ENCODE data around the gene BCAP29.
A peak's percentile ranks its signal among the peaks of the same experiment; 100 is the strongest.
"Not testable (repeated sequence)": the region's sequence is repeated elsewhere in the genome, so short reads cannot be mapped to it uniquely, and the experiment has no call there.

Gene BCAP29

DNA sequence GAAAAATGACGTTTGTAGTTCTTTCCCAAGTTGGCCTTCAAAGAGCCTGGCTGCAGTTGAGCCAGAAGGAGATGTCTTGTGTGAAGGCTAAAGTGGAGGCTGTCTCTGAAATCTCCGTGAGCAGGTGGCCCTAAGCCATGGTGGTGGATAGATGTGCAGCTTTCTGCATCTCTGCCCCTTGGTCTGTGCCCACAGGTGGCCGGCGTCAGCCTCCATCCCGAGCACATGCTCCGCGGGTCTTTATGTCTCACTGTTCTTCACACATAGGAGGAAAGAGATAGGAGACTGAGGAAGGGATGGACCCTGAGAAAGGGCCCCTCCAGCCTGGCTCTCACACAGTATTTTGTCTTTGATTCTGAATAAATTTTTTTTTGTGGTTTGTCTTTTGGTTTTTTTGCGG is 50.3 kb downstream of the BCAP29 start:
- no peak for DNase-seq (ENCODE audit: low read depth)
- H3K4me3 ChIP-seq (ENCODE audit: low read depth, low read length) = no peak overlapping the region
- TF ChIP-seq POLR2A (IDR thresholded peaks at IDR 0.05; ENCODE audit: extremely low read depth, insufficient read length) = no peak
- TF ChIP-seq, protein P1, sequence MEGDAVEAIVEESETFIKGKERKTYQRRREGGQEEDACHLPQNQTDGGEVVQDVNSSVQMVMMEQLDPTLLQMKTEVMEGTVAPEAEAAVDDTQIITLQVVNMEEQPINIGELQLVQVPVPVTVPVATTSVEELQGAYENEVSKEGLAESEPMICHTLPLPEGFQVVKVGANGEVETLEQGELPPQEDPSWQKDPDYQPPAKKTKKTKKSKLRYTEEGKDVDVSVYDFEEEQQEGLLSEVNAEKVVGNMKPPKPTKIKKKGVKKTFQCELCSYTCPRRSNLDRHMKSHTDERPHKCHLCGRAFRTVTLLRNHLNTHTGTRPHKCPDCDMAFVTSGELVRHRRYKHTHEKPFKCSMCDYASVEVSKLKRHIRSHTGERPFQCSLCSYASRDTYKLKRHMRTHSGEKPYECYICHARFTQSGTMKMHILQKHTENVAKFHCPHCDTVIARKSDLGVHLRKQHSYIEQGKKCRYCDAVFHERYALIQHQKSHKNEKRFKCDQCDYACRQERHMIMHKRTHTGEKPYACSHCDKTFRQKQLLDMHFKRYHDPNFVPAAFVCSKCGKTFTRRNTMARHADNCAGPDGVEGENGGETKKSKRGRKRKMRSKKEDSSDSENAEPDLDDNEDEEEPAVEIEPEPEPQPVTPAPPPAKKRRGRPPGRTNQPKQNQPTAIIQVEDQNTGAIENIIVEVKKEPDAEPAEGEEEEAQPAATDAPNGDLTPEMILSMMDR (IDR thresholded peaks at IDR 0.05; ENCODE audit: low read depth, low read length) = no peak
- TF ChIP-seq, protein P2, sequence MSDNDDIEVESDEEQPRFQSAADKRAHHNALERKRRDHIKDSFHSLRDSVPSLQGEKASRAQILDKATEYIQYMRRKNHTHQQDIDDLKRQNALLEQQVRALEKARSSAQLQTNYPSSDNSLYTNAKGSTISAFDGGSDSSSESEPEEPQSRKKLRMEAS (IDR thresholded peaks at IDR 0.05; ENCODE audit: low read depth, low read length) = no peak
- no peak for TF ChIP-seq MYC (IDR thresholded peaks at IDR 0.05; ENCODE audit: low read depth, low read length)

DNA sequence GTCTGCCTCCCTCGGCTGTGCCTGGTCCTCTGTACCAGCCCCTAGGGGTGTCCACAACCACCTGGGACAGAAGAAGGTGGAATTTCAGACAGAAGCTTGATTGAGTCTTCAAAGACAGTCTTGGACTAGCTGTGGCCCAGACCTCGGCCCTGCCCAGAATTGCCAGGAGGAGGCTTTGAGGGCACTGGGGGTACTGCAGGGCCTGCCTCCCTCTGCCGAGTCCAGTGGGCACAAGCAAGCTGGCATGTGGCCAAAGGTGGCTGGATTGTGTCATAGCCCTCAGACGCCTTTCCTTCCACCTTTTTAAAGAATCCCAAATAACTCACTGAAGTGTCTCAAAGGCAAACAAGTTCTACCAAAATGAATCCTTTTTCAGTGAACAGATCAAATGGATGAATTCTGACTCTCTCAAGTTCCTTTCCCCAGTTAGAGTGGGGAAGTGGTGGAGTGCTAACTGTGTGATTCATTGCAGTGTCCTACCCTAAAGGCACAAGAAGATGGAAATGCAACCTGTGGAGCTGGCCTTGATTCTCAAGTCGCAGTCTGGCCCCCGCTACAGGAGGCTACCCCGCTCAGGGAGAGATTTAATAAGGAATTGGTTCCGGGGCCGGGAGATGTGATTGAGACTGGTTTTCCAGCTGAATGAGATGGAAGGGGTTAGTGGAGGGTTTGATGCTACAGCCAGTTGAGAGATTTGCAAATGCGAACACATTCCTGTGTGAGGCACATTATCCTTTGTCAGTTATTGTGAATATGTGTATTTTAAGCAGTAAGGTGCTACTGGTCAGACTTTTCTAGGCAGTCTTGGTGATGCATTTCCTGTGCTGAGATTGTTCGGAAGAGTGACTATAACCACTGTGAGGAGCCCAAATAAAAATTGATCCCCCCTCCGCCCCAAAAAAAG is 51.8 kb downstream of the BCAP29 start:
- H3K4me3 ChIP-seq (ENCODE audit: low read depth, low read length) = no peak overlapping the region
- no peak for DNase-seq (ENCODE audit: low read depth)
- no peak for TF ChIP-seq POLR2A (IDR thresholded peaks at IDR 0.05; ENCODE audit: extremely low read depth, insufficient read length)
- TF ChIP-seq, protein P2 (IDR thresholded peaks at IDR 0.05; ENCODE audit: low read depth, low read length) = no peak
- TF ChIP-seq, protein P1 (IDR thresholded peaks at IDR 0.05; ENCODE audit: low read depth, low read length) = no peak
- no peak for TF ChIP-seq MYC (IDR thresholded peaks at IDR 0.05; ENCODE audit: low read depth, low read length)

DNA sequence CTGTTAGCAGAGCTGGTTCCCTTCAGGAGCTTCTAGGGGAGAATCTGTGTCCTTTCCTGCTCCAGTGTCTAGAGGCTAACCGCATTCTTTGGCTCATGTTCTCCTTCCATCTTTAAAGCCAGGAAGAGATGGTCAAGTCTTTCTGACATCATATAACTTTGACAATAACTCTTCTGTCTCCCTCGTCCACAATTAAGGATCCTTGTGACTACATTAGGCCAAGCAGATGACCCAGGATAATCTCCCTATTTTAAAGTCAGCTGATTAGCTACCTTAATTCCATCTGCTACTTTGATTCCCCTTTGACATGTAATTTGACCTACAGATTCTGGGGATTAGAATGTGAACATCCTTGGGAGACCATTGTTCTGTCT is 52.4 kb downstream of the BCAP29 start:
- no peak for DNase-seq (ENCODE audit: low read depth)
- no peak overlapping the region for H3K4me3 ChIP-seq (ENCODE audit: low read depth, low read length)
- TF ChIP-seq, protein P2 (IDR thresholded peaks at IDR 0.05; ENCODE audit: low read depth, low read length) = no peak
- TF ChIP-seq, protein P1 (IDR thresholded peaks at IDR 0.05; ENCODE audit: low read depth, low read length) = no peak
- TF ChIP-seq MYC (IDR thresholded peaks at IDR 0.05; ENCODE audit: low read depth, low read length) = no peak
- TF ChIP-seq POLR2A (IDR thresholded peaks at IDR 0.05; ENCODE audit: extremely low read depth, insufficient read length) = no peak

DNA sequence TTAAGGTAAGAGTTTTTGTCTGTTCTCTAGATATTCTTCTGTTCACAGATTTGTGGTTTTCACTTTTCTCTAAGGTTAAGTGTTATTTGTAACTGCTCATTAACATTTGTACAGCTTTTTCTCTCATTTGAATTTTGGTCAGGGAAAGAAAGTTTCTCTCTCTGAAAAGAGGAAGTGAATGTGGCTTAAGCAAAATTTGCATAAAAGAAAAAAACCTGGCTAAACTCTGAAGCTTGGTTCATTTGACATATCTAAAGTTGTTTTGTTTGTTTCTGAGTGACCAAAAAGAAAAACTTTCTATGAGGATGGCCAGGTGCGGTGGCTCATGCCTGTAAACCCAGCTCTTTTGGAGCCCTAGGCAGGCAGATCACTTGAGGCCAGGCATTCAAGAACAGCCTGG is 58.5 kb downstream of the BCAP29 start:
- peak; percentile 44 for DNase-seq (ENCODE audit: low read depth)
- H3K4me3 ChIP-seq (ENCODE audit: low read depth, low read length) = no peak overlapping the region
- TF ChIP-seq, protein P2 (IDR thresholded peaks at IDR 0.05; ENCODE audit: low read depth, low read length) = no peak
- TF ChIP-seq, protein P1 (IDR thresholded peaks at IDR 0.05; ENCODE audit: low read depth, low read length) = no peak
- TF ChIP-seq POLR2A (IDR thresholded peaks at IDR 0.05; ENCODE audit: extremely low read depth, insufficient read length) = no peak
- TF ChIP-seq MYC (IDR thresholded peaks at IDR 0.05; ENCODE audit: low read depth, low read length) = no peak

DNA sequence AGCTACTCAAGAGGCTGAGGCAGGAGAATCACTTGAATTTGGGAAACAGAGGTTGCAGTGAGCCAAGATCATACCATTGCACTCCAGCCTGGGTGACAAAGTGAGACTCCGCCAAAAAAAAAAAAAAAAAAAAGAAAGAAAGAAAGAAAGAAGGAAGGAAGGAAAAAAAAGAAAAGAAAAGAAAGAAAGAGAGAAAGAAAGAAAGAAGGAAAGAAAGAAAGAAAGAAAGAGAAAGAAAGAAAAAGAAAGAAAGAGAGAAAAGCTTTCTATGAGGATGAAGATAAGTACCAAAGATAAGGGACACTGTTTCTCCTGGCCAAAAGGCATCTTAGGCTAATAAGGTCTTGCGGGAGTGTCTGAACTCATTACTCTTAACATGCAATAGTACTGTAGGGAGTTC is 59.0 kb downstream of the BCAP29 start:
- not testable (repeated sequence) for DNase-seq (ENCODE audit: low read depth); H3K4me3 ChIP-seq (ENCODE audit: low read depth, low read length)

DNA sequence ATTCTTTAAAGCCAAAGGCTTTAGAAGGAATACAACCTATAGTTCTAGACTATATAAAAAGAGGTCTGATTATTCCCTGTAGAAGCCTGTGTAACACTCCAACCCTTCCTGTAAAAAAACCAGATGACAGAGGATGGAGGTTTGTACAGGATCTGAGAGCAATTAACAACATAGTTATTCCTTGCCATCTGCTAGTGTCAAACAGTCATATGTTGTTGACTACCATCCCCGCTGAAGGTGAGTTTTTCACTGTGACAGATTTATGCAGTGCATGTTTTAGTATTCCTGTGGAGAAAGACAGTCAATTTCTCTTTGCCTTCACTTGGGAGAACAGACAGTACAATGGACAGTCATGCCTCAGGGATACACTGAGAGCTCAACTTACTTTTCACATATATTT is 61.6 kb downstream of the BCAP29 start:
- no peak overlapping the region for H3K4me3 ChIP-seq (ENCODE audit: low read depth, low read length)
- TF ChIP-seq, protein P1 (IDR thresholded peaks at IDR 0.05; ENCODE audit: low read depth, low read length) = no peak
- no peak for TF ChIP-seq POLR2A (IDR thresholded peaks at IDR 0.05; ENCODE audit: extremely low read depth, insufficient read length)
- TF ChIP-seq, protein P2 (IDR thresholded peaks at IDR 0.05; ENCODE audit: low read depth, low read length) = no peak
- no peak for TF ChIP-seq MYC (IDR thresholded peaks at IDR 0.05; ENCODE audit: low read depth, low read length)
- no peak for DNase-seq (ENCODE audit: low read depth)
